ENCODE data around the gene EXD3. TPM values are rescaled to one million over a fixed set of nuclear protein-coding genes. Genes with fewer than 3 reads are reported as not detected.

EXD3 gene
- total RNA-seq, 1 donor, result 28.3 TPM

DNA sequence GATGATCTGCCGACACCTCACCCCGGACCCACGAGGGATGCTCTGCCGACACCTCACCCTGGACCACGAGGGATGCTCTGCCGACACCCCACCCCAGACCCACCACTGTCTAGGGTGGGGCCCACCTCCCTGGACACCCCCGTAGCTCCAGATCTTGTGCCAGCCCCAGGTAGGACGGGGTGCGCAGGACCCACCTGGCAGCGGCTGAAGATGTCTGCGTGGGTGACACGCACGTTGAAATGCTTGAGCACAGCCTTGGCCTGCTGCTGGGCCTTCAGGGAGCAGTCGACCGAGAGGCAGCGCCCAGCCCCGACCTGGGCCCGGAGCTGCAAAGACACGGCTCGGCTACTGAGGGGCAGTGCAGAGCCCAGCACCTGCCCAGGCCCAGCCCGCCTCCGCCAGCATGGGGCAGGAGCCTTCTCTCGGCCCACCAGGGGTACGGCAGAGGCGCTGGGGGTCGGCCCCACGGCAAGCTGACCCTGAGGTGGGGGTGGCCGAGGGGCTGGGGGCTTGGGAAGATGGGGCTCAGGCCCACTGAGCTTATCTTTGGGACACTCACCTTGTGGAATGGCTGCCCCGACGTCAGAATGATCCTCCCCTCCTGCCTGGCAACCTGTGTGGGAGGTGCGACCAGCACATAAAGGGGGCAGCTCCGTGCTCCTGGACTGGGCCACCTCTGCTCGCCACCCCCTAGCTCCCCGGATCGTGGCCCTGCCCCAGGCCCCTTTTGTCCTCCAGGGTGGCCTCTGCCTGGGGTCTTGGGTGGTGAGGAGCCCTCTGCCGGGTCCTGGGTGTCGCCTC is 99.2 kb downstream of the EXD3 start:
- DNase-seq (ENCODE audit: low read depth in 2 of 3, low spot score in 2 of 3), result no peak

- no peak for DNase-seq (ENCODE audit: low read depth in 2 of 3, low spot score in 2 of 3)
These were observed 101.1 kb downstream of the EXD3 start for GRCh38 chr9:137321726-137322361.

- peak in 2 of 3 donors; percentile 81 to 89 for DNase-seq (ENCODE audit: low read depth in 2 of 3, low spot score in 2 of 3)
These were observed 102.2 kb downstream of the EXD3 start for GRCh38 chr9:137320555-137321384.

- no peak for DNase-seq (ENCODE audit: low read depth in 2 of 3, low spot score in 2 of 3)
These were observed 103.0 kb downstream of the EXD3 start for GRCh38 chr9:137319739-137320551.

- no peak for DNase-seq (ENCODE audit: low read depth in 2 of 3, low spot score in 2 of 3)
These were observed 103.8 kb downstream of the EXD3 start for GRCh38 chr9:137319011-137319738.

GRCh38 chr9:137318602-137319001 is 104.4 kb downstream of the EXD3 start:
- no peak for DNase-seq (ENCODE audit: low read depth in 2 of 3, low spot score in 2 of 3)

DNA sequence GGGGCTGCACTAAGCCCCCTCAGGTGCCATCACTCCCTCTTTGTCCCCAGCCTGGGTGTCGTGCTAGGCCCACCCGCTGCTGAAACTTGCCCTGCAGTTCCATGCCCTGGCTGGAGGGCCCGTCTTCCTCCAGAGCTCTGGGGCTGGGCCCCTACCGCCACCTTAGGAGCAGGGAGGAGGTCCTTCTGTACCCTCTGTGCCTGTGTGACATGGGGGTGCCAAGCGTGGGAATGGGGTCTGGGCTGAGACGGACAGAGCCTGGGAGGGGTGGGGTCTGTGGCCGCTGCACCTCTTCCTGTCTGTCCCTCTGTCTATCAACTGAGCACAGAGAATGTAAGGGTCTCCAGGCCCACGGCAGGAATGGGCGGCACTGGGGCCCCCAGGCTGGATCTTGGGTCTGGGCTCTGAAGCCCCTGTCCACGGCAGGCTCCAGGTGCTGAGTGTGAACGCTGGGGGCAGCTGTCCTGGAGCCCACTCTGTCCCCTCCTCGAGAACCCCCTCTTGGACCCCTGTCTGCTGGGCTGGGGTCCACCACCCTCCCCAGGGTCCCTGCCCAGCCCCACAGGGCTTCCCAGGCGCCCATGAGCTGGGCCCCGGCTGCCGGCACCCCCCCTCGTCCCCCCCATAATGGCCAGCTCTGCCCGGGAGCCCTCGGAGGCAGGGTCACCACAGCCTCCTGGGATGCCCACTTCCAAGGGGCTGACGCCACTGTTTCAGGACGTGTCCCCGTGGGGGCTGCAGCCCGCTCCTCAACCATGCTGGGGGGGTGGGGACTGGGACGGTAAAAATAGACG is 105.0 kb downstream of the EXD3 start:
- DNase-seq (ENCODE audit: low read depth in 2 of 3, low spot score in 2 of 3), result no peak

- DNase-seq (ENCODE audit: low read depth in 2 of 3, low spot score in 2 of 3), result no peak
These were observed 105.8 kb downstream of the EXD3 start for GRCh38 chr9:137317021-137317717.

DNA sequence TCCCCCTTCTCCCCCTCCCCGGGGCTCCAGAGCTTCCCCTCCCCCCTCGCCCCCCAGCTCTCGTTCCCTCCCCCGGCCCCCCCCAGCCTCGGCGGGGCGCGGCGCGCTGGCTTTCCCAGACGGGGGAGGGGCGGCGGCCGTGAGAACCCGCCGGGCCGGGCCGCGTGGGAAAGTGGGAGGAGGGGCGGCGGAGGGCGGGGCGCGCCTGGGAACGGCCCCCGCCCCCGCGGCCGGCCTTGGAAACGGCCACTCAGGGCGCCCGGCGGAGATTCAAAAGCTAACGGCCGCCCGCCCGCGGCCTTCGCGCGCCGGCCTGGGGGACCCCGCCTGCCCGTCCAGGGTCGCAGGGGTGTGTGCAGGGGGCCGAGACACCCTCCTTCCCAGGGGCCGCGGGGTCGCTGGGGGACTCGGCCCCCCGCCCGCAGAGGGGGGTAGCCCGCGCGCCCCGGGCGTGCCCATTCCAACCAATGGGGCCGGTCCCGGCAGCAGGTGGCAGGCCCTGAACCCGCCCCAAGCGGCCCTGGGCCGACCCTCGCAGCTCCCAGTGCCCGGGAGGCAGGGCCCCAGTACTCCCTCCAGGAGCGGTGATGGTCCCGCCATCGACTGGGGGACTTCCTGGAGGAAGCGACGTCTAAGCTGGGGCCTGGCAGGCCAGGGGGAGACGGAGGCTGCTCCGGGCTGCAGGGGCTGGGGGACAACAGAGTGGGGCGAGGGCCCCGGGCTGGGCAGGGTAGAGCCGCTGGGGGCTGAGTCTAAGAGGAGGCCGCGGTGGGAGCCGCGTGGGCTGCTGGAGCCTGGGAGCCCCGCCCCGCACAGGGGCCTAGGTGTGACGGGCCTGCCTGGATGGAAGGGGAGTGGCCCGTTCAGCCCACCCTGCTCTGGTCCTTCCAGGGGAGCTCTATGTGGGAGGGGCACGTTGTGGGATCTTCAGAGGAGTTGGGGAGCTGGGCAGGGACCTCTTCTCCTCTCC is 106.7 kb downstream of the EXD3 start:
- no peak for DNase-seq (ENCODE audit: low read depth in 2 of 3, low spot score in 2 of 3)

DNA sequence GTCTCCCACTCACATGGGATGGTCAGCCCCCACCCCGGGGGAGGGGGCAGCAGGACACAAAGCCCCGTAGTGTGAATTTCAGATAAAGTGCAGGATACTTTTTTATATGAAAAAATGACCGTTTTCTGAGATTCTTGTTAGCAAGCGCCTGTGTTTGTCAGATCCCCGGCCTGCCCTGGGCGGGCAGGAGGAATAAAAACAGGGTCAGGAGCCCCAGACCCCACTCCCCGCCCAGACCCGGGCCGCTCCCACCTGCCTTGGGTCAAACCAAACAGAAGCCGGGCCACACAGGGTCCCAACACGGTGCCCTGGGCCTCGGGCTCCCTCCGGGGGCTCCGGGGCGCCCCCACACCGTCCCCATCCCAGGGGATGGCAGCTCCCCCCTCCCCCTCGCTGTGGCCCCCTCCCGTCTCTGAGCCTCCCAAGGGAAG is 107.4 kb downstream of the EXD3 start:
- no peak for DNase-seq (ENCODE audit: low read depth in 2 of 3, low spot score in 2 of 3)

- no peak for DNase-seq (ENCODE audit: low read depth in 2 of 3, low spot score in 2 of 3)
These were observed 108.1 kb downstream of the EXD3 start for GRCh38 chr9:137314561-137315560.

DNA sequence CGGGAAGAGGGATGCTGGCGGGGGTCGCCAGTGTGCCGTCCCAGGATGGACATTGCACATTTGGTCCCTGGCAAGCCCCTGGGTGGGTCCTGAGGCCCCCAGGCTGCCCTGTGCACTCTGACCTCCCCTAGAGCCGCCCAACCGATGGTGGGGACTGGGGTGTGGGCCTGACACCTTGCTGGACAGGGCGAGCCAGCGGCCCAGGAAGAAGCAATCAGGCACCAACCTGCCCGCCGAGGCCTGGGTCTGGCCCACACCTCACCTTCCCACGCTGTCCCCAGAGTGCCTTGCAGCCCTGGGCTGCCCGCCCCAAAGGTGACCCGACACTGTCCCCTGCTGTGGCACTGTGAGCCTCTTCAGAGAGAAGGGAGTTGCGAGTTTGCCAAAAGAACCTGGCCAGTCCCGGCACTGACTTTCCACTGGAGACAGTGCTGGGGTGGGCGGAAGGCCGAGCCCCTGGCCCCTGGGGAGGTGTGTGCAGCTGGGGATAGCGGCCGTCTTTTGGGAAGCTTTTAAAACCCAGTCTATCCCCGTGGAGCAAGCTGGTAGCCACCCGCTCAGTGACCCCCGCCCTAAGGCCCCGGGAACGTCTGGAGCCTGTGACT is 108.9 kb downstream of the EXD3 start:
- DNase-seq (ENCODE audit: low read depth in 2 of 3, low spot score in 2 of 3), result no peak

DNA sequence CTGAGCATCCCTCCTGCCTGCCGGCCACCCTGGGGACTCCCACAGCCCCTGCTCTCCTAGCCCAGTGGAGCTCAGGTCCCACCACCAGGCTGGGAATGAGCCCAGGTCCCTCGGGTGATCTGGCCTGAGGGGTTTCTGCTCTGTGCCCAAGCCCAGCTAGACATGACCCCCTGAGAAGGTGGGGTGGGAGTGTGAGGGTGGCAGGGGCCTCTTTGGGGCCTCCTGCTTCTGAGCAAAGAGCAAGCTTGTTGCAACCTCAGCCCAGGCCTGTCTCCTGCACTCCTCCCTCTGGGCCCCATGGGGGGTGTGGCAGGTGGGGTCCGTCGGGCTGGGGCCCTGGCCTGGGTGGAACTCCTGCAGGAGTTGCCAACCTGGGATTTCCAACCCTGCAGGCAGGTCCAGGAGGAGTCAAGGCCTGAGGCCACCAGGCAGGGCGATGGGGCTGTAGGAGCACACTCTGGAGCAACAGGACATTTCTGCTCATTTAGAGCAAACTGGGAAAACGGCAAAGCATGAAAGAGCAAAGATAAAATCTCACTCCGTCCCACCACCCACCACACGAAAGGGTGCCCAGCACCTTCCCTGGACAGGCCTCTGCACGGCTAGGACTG is 109.5 kb downstream of the EXD3 start:
- DNase-seq (ENCODE audit: low read depth in 2 of 3, low spot score in 2 of 3), result no peak

DNA sequence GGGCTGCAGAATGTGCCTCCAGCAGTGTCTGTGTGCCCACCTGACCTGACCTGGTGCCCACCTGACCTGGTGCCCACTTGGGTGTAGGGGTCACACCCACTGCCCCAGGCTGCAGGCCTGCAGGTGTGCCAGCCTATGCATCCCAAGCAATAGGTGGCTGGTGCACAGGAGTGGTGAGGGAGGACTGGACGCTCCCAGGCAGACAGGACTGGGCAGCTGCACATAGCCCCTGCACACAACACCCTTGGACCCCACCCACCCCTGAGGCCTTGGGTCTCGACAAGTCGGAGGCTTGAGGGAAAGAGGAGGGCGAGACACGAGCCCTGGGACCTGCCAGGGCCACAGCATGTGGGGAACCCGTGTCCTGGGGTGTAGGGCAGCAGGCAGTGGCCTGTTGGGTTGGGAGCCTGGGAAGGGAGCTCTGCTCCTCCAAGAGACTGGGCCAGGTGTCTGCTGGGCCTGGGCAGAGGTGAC is 110.1 kb downstream of the EXD3 start:
- no peak for DNase-seq (ENCODE audit: low read depth in 2 of 3, low spot score in 2 of 3)
